ENCODE measurements around the gene PNP.
"Not testable (repeated sequence)": the region's sequence is repeated elsewhere in the genome, so short reads cannot be mapped to it uniquely, and the experiment has no call there.

PNP gene

DNA sequence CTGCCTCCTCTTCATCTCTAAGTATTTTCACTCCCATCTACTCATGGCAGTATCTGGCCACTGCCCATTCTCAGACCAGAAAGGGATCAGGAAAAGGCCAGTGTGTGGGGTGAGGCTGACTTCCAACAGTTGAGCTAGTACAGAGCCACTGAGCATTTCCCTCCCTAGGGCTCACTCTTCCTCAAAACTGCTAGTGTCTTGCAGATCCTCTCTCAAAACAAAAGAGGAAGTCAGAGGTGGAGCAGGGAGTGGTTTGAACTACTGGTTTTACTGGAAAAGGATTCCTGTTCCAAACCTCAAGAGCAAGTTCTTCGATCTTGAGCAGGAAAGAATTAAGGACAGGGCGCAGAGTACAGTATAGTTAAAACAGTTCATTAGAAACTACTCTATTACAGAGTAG is 24.4 kb downstream of the PNP start:
- no peak for DNase-seq

DNA sequence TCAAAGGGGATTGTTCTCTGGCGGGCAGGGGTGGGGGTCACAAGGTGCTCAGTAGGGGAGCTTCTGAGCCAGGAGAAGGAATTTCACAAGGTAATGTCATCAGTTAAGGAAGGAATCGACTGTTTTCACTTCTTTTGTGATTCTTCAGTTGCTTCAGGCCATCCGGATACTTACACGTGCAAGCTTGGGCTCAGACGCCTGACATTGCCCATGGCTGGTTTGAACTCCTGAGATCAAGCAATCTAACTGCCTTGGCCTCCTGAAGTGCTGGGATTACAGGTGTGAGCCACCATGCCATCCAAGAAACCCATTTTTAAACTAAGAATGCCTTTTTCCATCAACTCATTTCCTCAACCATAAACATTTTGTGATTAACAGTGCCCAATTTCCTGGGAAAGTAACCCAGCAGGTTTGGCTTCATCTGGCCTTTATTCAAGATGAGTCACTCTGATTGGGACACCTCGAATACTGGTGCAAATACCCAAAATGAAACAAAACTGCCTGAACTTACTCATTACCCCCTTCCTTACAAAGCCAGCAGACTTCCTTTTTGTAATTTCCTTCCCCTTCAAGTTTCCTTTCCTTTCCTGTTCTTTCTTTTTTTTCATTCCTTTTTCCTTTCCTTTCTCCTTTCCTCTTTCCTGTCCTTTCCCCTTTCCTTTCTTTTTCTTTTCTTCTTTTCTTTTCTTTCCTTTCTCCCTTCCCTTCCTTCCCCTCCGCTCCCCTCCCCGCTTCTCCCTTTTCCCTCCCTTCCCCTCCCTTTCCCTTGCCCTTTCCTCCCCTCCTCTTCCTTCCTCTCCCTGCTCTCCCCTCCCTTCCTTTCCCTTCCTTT is 25.9 kb downstream of the PNP start:
- no peak for DNase-seq

DNA sequence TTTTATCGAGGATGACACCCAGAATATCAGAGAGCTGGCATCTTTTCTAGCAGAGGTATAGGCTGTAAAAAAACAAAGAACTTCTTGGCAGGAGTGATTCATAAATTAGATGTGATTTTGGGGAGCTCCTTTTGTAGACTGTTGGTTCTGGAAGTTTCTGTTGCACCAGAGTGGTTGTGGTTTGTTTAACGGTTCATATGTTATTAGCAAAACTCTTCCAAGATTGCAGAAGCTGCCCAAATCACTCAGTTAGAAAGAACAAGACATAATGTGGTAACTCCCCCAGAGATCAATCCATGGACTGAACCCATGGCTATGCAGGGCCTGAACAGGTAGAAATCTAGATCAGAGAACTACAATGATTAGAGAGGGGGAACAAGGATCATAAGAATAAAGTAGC is 29.4 kb downstream of the PNP start:
- no peak for DNase-seq

DNA sequence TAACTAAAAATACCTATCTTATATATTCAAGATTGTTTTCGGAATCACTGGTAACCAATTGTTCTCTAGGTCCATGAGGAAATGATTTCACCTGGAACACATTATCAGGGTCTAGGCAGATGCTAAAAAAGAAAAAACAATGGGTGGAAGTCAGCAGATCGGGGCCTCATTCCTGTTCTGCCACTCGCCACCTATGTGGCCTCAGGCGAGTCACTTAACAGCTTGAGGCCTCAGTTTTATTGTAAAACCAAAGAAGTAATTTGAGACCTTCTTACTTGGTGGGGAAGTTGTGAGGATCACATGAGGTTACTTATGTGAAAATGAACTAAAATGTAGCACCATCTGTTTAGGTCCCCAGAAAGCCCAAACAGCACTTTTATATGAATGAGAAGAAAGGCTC is 29.9 kb downstream of the PNP start:
- no peak for DNase-seq

DNA sequence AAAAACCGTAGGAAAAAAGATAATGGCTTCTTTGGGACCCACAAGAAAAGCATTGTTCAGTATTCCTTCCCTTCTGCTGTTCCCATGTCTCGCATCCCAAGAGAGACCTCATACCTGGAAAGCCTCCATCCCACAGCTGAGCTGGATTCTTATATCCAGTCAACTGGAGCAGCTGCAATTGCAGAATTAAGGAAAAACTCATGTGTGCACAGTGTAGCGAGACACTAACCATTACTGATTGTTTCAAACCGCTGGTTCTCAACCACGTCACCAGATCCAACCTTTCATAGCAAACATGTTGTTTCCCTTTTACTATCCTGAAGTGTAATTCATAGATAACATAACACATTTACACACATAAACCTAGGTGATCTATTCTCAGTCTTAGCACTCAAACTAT is 30.7 kb downstream of the PNP start:
- no peak for DNase-seq

DNA sequence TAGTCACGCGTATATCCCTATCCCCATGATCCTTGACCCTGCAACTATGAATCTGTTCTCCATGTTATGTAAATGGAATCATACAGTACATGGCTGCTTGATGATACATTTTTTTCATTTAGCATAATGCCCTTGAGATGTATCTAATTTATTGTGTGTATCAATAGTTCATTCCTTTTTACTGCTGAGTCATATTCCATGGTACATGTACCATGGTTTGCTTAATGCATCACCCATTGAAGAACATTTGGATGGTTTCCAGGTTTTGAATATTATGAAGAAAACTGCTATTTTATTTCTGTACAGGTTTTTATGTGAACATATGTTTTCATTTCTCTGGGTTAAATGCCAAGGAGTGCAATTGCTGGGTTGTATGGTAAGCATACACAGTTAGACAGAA is 32.1 kb downstream of the PNP start:
- DNase-seq, result no peak

DNA sequence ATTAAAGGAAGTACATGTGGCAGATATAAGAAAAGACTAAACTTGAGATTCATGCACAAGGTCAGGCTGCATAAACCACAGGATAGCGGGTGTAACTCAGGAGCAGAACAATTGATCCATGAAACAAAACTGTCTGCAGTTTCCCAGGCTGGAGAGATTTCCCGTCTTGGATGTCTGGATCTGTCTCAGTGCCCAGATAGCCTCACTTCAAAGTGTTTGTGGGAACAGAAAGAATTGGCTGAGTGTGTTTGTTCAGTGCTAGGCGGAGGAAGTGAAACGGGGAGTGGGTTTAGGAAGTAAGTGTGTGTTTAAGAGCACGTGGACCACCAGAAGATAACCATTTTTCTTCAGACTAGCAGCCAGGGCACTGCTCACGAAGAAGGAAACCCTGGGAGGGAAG is 34.7 kb downstream of the PNP start:
- DNase-seq, result no peak

DNA sequence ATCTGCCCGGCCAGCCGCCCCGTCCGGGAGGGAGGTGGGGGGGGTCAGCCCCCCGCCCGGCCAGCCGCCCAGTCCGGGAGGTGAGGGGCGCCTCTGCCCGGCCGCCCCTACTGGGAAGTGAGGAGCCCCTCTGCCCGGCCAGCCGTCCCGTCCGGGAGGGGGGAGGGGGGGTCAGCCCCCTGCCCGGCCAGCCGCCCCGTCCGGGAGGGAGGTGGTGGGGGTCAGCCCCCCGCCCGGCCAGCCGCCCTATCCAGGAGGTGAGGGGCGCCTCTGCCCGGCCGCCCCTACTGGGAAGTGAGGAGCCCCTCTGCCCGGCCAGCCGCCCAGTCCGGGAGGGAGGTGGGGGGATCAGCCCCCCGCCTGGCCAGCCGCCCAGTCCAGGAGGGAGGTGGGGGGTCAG is 37.1 kb downstream of the PNP start:
- DNase-seq, result not testable (repeated sequence)

DNA sequence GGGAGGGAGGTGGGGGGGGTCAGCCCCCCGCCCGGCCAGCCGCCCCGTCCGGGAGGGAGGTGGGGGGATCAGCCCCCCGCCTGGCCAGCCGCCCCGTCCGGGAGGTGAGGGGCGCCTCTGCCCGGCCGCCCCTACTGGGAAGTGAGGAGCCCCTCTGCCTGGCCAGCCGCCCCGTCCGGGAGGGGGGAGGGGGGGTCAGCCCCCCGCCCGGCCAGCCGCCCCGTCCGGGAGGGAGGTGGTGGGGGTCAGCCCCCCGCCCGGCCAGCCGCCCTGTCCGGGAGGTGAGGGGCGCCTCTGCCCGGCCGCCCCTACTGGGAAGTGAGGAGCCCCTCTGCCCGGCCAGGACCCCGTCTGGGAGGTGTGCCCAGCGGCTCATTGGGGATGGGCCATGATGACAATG is 37.5 kb downstream of the PNP start:
- DNase-seq, result not testable (repeated sequence)

DNA sequence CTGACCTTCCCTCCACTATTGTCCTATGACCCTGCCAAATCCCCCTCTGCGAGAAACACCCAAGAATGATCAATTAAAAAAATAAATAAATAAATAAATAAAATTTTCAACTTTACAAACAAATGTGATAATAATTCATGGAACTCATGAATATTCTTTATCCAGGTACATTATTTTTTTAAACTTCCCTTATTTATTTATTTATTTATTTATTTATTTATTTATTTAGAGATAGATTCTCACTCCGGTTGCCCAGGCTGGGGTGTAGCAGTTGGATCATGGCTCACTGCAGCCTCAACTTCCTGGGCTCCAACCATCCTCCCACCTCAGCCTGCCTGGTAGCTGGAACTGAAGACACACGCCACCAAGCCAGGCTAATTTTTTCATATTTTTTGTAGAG is 38.3 kb downstream of the PNP start:
- DNase-seq, result not testable (repeated sequence)

DNA sequence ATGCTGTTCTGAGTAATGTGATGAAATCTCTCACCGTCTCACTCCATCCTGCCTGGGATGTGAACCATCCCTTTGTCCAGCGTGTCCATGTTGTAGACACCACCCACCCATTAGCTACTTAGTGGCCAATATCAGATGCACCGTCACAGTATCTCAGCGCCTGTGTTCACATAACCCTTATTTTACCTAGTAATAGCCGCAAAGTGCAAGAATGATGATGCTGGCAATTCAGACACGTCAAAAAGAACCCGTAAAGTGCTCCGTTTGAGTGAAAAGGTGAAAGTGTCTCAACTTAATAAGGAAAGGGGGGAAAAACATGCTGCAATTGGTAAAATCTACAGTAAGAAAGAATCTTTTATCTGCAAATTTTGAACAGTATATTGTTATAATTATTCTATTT is 39.2 kb downstream of the PNP start:
- no peak for DNase-seq

DNA sequence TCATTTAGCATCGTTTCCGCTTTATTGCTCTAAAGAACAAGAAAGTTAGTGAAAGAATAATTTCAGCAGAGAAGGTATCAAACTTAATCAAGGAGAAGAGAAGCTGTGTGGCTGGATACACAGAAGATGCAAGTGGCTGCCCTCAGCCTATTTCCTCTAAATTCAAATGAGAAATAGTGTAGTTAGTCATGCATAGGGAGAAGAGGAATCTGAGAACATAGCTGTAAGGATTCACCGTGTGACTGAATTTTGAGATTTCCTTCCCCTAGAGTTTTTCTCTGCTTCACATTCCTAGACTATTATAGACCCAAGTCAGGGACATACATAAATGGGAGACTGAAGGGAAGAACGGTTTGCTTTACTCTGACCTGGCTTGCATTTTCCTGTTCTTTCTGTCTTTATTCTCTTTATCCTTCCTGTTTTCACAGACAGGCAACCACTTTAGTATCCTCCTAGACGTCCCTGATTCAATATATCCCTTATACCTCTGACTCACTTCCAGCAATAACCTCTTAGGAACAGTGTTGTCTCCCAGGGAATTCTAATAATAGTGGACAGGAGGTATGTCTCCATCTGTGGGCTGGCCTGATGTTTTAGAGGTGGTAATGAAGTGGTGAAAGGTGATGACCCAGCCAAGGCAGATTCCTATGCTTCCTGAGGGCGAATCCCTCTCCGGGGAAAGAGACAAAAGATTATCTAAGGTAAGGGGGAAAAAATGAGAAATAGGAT is 43.1 kb downstream of the PNP start:
- DNase-seq, result no peak

DNA sequence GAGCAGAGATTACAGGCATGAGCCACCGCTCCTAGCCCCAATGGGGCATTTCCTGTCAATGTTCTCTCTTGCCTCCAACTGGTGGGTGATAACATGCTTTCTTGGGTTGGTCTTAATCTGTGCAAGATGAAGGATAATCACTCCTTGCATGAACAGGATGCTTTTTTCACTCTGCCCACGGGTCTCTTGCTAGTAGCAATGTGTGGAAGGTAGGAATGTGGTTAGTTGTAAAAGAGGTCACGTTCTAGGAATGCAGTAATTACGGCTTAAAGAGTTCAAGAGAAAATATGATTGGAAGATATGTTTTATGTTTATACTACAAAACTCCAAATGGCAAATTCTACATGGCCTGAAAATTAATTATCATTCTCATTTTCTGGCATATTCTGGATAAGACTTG is 46.6 kb downstream of the PNP start:
- DNase-seq, result no peak

DNA sequence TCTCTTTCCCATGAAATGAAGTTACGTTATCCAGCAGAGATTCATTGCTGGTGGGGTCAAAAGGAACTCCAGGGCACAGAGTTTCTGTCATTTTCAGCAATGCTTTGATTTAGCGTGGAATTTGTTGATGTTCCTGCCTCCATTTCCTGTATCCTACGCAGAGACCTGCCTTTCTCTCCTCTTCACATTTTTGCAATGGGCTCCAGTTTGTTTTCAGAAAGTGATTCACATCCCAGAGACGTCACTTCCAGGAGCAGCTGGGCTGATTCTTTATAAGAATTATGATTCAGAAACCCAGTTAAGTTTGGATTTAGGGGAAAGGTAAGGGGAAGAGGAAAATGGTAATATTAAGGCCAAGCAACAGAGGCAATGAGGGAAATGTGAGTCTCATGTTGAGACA is 47.7 kb downstream of the PNP start:
- no peak for DNase-seq

DNA sequence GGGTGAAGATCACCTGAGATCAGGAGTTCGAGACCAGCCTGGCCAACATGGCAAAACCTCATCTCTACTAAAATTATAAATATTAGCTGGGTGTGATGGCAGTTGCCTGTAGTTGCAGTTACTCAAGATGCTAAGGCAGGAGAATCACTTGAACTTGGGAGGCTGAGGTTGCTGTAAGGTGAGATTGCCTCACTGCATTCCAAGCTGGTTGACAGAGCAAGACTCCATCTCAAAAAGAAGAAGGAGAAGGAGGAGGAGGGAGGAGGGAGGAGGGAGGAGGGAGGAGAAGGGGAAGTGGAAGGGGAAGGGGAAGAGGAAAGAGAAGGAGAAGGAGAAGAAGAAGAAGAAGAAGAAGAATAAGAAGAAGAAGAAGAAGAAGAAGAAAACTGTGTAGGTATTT is 53.1 kb downstream of the PNP start:
- no peak for DNase-seq

DNA sequence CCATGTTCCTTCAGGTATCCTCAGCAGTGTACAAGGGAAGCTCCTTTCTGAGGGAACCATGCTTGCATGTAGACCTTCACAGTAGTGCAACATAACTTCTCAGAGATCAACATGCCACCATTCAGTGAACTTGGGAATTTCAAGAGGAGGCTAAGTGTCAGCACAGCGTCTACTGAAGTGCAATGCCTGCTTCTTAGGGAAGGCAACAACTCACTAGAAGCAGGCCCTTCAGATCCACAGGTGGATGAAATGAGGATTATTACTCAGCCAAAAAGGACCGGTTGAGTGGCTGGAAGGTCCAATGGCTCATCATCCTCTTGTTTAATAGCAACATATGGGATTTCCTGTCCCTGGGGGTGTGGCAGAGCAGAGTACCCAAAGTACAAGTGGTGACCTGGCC is 54.8 kb downstream of the PNP start:
- DNase-seq, result no peak
